Upper lobe of right lung (tissue), 1 donor: Measurements from ENCODE around the gene SLC9A2. TPM values are rescaled to one million over a fixed set of nuclear protein-coding genes. Genes with fewer than 3 reads are reported as not detected.

Source experiments
- ATAC-seq: fragments of 200-7000 bp; cut with Tn5 transposase; one replicate; pipeline ENCODE4 v1.9.1; 2020; ENCODE audit warnings: mild to moderate bottlenecking, moderate library complexity
- DNase-seq: peaks from one replicate; pipeline ENCODE4 v3.0.0-alpha.2; 2020
- H3K27ac ChIP-seq: fragments of 200-600 bp; one replicate; pipeline ENCODE4 v1.8.0; 2022
- H3K27me3 ChIP-seq: fragments of 200-600 bp; one replicate; pipeline ENCODE4 v1.8.0; 2022; ENCODE audit warnings: mild to moderate bottlenecking
- H3K36me3 ChIP-seq: fragments of 200-600 bp; one replicate; pipeline ENCODE4 v1.8.0; 2022
- H3K4me1 ChIP-seq: fragments of 200-600 bp; one replicate; pipeline ENCODE4 v1.8.0; 2022
- H3K4me3 ChIP-seq: fragments of 200-600 bp; one replicate; pipeline ENCODE4 v1.8.0; 2022; ENCODE audit warnings: mild to moderate bottlenecking
- H3K9me3 ChIP-seq: fragments of 200-600 bp; one replicate; pipeline ENCODE4 v1.8.0; 2022
- CTCF ChIP-seq: fragments of 200-600 bp; IDR thresholded peaks from one replicate; pipeline ENCODE4 v1.8.0; 2022; ENCODE audit warnings: antibody characterized with exemption
- intact Hi-C: fragments of 100-400 bp; cut with DNase I; formaldehyde crosslinking; loops from one replicate; pipeline ENCODE4 v1.11.0; 2022
- total RNA-seq: library from RNA; stranded (reverse); fragmentation: NEBNext Ultra II Directional; extraction: Animal tissue kit (Norgen Biotek cat#: 25700); gene quantifications from one replicate; pipeline ENCODE4 v1.2.1, GENCODE V29; 2021
- donor health status: DM: no; HTN: yes; CAD: no; lungs with severe emphysema.

Gene SLC9A2
- total RNA-seq, 1 donor from 2014 or later, result 0.58 TPM

- intact Hi-C loops, result no loop called here
- no peak for DNase-seq
- no peaks in the 10 kb centered on the region for H3K4me1 ChIP-seq
- no peak overlapping the region for H3K4me3 ChIP-seq
- no peak overlapping the region for H3K27ac ChIP-seq
- no peak for TF ChIP-seq CTCF
- H3K36me3 ChIP-seq, result no peaks in the 10 kb centered on the region
- peaks cover 7% of the 10 kb centered on the region for H3K27me3 ChIP-seq
- no peak for ATAC-seq
- no peaks in the 10 kb centered on the region for H3K9me3 ChIP-seq
These were observed 89.7 kb downstream of the SLC9A2 start for GRCh38 chr2:102708847-102709559.

- H3K9me3 ChIP-seq, result no peaks in the 10 kb centered on the region
- no peak for TF ChIP-seq CTCF
- H3K36me3 ChIP-seq, result peaks cover 40% of the 10 kb centered on the region
- no peak overlapping the region for H3K4me3 ChIP-seq
- H3K4me1 ChIP-seq, result no peaks in the 10 kb centered on the region
- no peaks in the 10 kb centered on the region for H3K27me3 ChIP-seq
- no peak overlapping the region for H3K27ac ChIP-seq
- DNase-seq (no peak), ATAC-seq (no peak)
- intact Hi-C loops, result no loop called here
These were observed 98.1 kb downstream of the SLC9A2 start for GRCh38 chr2:102717308-102718018.

- Histone ChIP-seq H3K27me3 (no peaks in the 10 kb centered on the region), H3K27ac (no peak overlapping the region), H3K4me3 (no peak overlapping the region), H3K4me1 (no peaks in the 10 kb centered on the region), H3K36me3 (peaks cover 51% of the 10 kb centered on the region), H3K9me3 (no peaks in the 10 kb centered on the region)
- intact Hi-C loops, result no loop called here
- ATAC-seq (peak; percentile 39), DNase-seq (no peak)
- TF ChIP-seq CTCF, result no peak
These were observed 99.3 kb downstream of the SLC9A2 start for GRCh38 chr2:102718387-102719316.

GRCh38 chr2:102724016-102724490 lies 104.7 kb downstream of the SLC9A2 start:
- Histone ChIP-seq H3K27me3 (no peaks in the 10 kb centered on the region), H3K9me3 (no peaks in the 10 kb centered on the region), H3K36me3 (peaks cover 66% of the 10 kb centered on the region), H3K27ac (no peak overlapping the region), H3K4me1 (no peaks in the 10 kb centered on the region), H3K4me3 (no peak overlapping the region)
- DNase-seq, result no peak
- no peak for ATAC-seq
- no peak for TF ChIP-seq CTCF
- intact Hi-C loops, result no loop called here

- no peak overlapping the region for H3K4me3 ChIP-seq
- no peaks in the 10 kb centered on the region for H3K9me3 ChIP-seq
- intact Hi-C loops, result no loop called here
- DNase-seq, result no peak
- H3K36me3 ChIP-seq, result peaks cover 64% of the 10 kb centered on the region
- no peak for TF ChIP-seq CTCF
- no peak for ATAC-seq
- no peaks in the 10 kb centered on the region for H3K27me3 ChIP-seq
- no peak overlapping the region for H3K27ac ChIP-seq
- no peaks in the 10 kb centered on the region for H3K4me1 ChIP-seq
These were observed 105.2 kb downstream of the SLC9A2 start for GRCh38 chr2:102724553-102724952.
